ENCODE measurements around the gene KRTAP5-9.
"Not testable (repeated sequence)": the region's sequence is repeated elsewhere in the genome, so short reads cannot be mapped to it uniquely, and the experiment has no call there.

Gene KRTAP5-9, protein sequence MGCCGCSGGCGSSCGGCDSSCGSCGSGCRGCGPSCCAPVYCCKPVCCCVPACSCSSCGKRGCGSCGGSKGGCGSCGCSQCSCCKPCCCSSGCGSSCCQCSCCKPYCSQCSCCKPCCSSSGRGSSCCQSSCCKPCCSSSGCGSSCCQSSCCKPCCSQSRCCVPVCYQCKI
- total RNA-seq, result 0 to 0.13 (median 0) reads per million in 18 experiments

DNA sequence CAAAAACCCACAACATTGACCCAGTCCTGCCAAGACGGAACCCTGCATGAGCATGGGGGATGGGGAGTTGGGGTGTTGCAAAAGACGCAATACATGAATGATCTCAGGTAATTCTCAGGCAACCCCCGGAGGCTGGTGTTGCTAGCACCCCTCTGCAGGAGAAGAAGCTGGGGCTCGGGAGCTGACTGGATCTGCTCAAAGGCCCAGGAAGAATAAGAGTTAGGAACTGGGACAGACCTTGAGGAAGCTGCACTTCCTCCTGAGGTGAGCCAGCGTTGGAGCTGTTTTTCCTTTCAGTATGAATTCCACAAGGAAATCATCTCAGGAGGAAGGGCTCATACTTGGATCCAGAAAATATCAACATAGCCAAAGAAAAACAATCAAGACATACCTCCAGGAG lies at the start of gene KRTAP5-9:
Gene KRTAP5-9, plus strand, starts transcription at position 301 of the 400 bp plus-strand sequence. CDS start 238 bp downstream, outside the sequence.
- no peak for DNase-seq

DNA sequence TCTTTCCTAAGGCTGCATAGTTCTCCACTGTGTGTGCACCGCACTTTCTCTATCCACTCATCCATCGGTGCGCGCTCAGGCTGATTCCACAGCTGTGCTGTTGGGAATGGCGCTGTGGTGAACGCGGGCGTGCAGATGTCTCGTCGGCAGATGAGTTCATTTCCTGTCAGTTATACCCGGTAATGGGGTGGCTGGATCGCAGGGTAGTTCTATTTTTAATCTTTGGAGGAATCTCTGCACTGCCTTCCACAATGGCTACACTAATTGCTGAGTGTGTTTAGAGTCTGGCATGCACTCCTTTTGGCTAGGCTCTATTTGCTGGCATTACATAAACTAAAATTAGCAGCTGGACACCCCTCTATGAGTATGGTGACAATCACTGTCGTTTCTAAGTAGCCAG lies 49.1 kb upstream of the KRTAP5-9 start:
- DNase-seq, result no peak

DNA sequence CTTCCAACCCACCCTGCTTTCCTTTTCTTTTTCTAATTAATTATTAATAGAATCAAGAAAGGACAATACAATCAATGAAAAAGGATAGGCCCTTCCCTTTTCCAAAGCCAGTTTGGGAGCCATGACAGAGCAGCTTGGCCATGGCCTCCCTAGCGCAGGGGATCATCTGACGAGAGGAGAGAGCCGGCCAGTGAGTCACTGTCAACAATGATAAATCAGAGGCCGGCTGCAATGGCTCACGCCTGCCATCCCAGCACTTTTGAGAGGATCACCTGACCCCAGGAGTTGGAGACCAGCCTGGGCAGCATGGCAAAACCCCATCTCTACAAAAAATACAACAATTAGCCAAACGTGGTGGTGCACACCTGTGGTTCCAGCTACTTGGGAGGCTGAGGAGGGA lies 48.7 kb upstream of the KRTAP5-9 start:
- DNase-seq, result no peak

DNA sequence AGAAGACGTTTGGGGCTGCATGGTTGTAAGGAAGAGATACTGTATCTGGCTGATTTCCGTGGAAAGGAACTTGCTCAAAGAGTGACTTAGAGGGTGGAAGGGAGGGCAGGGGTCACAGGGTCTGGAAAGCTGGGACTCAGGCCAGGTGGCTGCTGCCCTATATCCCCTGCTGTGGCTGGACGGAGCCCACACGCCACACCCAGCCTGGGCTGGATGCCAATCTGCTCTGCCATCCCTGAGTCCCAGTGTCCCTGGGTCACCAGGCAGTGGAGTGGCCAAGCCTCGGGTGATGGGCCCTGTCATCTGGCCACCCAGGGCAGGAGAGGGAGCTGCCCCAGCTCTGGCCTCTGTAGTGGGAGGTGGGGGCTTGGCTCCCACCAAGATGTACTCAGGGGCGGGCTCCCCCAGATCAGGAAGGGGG lies 47.6 kb upstream of the KRTAP5-9 start:
- DNase-seq, result no peak

DNA sequence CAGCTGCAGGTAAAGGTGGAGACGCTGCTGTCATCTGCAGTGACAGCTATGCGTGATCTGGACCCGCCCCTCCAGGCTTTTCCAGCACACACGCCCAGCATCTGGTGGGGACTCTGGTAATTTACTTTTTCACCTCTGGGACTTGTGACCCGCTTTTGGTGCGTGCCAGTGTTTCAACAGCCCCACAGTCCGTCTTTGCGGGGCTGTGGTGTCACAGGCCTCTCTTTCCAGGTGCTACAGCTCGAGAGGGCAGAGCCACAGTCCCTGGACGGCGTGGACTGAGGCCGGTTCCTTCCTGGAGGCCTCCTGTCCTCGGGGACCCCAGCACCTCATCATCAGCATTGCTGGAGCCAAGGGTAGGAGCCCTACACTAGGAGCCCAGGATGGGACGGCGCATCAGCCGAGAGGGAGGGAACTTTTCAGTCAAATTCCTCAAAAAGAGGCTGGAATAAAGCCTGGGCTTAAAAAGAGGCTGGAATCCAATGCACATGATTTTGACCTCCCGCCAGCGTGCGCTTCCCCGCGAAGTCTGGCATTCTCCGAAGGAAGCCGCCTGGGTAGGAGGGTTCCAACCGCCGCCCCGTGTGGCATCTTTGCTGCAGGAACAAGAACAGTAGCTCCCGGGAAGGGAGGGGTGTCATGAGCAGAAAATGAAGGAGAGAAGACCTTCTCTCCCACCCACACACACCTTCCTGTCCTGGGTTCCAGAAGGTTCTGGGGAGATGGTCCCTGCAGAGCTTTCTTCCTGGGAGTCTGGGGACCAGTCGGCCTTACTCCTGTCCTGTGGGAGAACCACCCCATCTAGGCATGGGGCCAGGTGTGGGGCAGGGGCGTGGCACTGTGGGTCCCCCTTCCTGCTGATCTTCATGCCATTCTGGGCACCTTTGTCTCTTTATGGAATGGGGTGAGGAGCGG lies 46.9 kb upstream of the KRTAP5-9 start:
- no peak for DNase-seq

DNA sequence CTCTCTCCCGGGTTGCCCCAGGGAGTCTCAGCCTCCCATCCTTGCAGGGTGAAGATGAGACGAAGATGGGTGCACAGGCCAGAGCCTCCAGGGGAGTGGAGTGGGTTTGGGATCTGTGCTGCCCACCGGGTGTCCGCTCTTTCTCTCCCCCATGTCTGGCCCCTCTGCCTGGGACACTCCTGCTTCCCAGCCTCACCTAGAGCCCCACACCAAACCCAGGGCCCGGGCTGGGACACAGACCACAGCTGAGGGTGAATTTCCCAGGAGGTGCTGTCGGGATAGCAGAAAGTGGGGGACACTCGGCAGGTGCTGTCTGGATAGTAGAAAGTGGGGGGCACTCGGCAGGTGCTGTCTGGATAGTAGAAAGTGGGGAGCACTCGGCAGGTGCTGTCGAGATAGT lies 46.2 kb upstream of the KRTAP5-9 start:
- no peak for DNase-seq

DNA sequence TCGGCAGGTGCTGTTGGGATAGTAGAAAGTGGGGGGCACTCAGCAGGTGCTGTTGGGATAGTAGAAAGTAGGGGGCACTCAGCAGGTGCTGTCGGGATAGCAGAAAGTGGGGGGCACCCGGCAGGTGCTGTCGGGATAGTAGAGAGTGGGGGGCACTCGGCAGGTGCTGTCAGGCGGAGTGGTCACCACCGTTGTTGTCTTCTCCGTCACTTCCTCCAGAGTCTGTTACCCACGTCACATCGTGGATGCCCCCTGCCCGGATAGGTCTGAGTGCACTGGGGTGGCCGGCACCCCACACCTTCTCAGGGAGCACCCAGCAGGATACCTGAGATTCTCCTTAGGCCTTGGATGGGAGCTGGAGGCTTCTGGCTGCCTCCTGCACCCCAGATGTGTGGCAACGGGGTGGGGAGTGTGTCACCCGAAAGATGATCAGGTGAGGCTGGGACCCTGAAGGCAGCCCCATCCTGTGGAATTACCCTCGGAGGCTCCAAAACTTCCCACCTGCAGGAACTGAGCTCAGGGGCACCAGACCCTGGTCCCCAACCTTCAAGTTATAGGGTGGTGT lies 45.3 kb upstream of the KRTAP5-9 start:
- DNase-seq, result no peak

DNA sequence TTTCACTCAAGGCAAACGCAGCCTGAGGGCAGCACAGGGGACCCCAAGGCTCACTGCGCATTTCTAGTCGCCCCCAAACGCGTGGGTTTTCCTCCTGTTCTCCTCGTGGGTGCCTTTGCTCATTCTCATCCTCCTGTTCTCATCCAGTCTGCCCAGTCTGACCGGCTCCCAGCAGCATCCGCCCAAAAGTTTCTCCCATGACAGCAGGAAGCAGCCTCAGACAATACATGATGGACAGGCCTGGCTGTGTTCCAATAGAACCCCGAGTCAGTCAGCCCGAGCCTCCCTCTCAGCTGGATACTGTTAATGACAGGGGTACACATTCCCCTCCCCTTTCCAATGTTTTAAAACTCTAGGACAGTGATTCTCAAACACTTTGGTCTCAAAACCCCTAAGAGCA lies 43.7 kb upstream of the KRTAP5-9 start:
- no peak for DNase-seq

DNA sequence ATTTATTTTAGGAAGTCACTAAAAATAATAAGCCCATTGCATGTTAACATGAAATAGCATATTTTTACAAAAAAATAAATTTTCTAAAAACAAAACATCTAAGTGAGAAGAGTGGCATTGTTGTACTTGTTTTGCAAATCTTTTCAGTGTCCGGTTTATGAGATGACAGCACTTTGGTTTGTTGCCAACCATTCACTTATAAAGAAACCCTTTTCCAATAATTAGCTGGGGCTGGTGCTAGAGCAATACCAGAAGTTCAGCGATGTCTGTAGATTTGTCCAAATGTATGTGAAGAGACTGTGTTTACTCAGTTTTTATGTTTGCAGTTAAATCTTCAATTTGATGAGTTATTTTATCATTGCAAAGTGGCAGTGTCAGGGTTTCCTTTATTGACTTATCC lies 43.2 kb upstream of the KRTAP5-9 start:
- no peak for DNase-seq

DNA sequence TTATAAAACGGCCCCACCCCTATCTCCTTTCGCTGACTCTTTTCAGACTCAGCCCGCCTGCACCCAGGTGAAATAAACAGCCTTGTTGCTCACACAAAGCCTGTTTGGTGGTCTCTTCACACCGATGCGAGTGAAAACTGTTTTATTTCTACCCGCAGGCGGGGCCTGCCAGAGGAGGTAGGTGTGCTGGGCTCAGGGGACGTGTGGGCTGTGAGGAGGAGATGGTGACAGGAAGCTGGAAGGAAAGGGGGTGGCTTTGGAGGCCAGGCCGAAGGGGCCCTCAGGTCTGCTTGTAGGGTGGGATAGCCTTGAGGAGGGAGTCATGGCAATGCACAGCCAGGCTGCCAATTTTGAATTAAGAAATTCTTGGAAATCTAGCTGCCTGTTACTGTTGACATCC lies 42.4 kb upstream of the KRTAP5-9 start:
- DNase-seq, result no peak

DNA sequence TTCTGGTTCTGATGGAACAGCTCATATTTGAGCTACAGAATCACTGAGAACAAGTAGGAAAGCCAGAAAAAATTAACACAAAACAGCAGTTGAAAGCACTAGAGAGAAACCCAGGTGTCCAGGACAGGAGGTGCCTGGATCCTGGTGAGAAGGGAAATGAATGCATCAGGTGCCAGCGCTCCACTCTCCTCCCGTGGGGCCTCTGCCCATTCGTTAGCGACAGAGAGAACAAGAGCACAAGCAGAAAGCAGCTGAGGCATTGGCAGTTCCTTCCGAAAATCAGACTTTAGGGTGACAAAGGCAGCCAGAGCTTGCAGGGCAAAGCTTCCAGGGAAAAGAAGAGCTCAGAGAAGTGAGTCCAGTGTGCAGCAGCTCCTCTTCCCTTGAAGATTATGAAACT lies 41.1 kb upstream of the KRTAP5-9 start:
- DNase-seq, result no peak

DNA sequence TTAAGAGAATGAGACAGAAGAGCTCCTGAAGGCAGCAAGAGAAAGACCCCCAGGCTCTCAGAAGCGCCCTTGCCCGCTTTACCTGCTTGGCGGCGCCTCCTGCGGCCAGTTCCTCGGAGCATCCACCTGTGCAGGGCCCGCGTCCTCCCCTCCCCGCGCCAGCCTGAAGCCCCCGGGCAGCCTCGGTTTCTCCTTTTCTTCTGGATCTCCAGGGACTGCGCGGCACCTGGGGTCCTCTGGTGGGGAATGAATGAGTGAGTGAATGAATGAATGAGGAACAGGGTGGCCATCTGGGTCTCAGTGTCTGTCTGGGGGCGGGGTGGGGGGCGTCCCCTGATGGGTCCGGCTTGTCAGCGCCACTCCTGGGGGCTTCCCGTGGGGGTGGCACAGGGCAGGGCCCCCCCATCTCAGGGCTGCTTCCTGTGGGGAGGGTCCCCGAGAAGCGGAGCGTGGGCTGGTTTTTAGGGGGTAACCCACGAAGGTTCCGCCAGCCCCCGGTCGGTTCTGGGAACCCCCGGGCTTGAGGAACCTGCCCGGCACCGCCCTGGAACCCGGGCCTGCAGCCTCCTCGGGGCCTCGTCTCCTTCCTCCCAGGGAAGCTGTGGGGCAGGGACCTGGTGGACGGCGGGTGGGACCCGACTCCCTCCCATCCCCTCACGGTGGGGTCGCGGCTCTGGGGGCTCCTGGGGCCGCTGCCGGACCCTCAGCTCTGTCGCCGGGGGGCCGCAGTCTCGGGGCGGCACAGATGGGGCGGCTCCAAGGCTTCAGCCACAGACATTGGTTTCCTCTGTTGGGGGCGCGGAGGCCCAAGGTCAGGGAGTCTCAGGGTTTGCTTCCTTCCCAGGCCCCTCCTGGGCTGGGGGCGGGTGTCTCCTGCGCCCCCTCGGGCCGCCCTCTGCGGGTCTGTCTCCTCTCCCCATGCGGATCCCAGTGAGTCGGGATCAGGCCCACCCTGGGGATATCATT lies 29.4 kb upstream of the KRTAP5-9 start:
- no peak for DNase-seq

DNA sequence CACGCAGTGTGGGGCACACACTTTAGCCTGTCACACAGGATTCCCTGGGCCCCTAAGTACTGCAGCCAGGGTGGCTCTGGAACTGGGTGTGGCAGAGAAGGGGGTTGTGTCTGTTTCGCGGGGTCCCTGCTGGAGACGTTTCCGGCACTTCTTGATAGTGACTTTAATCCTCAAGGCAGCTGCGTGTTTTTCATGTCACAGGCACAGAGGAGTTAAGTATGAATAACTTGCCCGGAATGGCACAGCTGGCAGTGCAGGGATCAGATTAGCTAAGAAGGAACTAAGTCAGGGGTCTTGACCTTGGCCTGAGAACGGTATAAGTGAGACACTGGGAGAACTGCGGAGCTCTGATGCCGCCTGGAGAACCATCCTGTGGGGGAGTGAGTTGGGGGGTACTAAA lies 28.7 kb upstream of the KRTAP5-9 start:
- DNase-seq, result no peak

DNA sequence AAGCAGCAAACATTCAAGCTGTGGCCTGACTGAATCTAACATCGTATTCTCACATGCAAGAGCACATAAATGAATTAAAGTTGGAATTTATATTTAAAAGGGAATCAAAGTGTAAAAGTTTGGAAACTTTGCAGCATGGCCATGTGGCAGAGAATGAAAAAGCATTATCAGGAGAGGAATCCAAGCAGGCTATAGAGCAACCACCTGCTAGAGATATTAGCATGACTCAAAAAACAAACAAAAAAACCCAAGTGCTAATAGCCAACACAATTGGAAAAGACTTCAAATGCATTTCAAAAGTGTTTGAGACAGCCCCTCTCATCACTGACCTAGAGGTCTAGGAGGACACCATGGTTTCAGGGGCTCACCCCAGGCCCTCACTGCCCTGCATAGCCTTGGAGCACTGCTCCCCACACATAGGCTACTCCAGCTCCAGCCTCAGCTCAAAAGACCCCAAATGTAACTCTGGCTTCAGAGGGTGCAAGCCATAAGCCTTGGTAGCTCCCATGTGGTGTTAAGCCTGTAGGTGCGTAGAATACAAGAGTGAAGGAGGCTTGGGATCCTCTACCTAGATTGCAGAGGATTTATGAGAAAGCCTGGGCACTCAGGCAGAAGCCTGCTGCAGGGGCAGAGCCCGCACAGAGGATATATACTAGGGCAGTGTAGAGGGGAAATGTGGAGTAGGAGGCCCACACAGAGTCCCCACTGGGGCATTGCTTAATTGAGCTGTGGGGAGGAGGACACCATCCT lies 22.9 kb upstream of the KRTAP5-9 start:
- no peak for DNase-seq

DNA sequence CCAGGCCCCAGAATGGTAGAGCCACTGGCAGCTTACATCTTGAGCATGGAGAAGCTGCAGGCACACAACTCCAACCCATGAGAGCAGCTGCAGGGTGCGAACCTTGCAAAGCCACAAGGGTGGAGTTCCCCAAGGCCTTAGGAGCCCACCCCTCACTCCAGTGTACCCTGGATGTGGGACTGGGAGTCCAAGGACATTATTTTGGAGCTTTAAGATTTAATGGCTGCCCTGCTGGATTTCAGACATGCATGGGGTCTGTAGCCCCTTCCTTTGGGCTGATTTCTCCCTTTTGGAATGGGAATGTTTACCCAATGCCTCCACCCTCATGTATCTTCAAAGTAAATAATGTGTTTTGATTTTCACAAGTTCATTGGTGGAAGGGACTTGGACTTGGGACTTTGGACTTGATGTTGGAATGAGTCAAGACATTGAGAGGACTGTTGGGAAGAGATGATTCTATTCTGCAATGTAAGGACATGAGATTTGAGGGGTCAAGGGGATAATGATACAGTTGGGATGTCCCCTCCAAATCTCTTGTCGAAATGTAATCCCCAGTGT lies 22.2 kb upstream of the KRTAP5-9 start:
- no peak for DNase-seq

DNA sequence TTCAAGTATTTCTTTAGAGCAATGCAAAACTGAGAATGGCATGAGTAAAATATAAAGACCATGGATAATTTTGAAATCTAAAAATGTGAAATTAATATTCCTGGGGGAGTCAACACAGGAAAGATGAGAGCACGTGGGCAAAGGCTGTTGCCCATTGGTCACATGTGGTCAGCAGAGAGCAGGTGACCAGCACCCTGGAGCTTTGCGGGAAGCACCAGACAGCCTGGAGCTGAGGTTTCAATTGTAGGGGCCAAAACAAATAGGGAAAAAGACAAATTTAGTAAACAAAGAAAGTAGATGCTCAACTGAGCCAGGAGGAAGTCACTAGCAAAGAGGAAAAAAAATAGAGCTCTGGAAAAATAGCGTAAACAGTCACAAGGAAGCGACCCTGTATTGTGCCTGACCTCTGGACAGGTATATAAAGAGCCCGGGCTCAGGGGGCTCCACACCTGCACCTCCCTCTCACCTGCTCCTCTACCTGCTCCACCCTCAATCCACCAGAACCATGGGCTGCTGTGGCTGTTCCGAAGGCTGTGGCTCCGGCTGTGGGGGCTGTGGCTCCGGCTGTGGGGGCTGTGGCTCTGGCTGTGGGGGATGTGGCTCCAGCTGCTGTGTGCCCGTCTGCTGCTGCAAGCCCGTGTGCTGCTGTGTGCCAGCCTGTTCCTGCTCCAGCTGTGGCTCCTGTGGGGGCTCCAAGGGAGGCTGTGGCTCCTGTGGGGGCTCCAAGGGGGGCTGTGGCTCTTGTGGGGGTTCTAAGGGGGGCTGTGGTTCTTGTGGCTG lies 21.2 kb upstream of the KRTAP5-9 start, which contains the start of gene KRTAP5-7:
Gene KRTAP5-7, plus strand, starts transcription at position 472 of the 780 bp plus-strand sequence. Its CDS starts 34 bp downstream, at position 506.
- not testable (repeated sequence) for DNase-seq

DNA sequence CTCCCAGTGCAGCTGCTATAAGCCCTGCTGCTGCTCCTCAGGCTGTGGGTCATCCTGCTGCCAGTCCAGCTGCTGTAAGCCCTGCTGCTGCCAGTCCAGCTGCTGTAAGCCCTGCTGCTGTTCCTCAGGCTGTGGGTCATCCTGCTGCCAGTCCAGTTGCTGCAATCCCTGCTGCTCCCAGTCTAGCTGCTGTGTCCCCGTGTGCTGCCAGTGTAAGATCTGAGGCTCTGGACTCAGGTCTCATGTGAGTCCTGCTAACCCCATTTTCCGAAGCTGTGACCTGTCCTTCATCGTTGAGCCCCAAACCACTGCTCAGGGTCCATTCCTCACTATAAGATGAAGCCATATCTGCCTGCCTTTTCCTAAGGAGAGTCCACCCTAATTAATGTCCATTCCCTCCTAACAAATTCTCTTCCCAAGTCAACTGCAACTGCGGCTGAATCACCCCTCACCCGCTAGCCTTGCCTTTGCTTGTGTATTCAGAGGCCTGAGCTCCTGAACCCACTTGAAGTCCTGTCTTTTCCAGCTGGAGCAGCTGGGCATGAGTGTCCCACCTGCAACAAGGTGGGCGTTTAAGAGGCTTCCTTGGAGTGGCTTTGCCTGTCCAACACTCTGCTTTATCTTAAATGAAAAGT lies 20.5 kb upstream of the KRTAP5-9 start:
- DNase-seq, result no peak

DNA sequence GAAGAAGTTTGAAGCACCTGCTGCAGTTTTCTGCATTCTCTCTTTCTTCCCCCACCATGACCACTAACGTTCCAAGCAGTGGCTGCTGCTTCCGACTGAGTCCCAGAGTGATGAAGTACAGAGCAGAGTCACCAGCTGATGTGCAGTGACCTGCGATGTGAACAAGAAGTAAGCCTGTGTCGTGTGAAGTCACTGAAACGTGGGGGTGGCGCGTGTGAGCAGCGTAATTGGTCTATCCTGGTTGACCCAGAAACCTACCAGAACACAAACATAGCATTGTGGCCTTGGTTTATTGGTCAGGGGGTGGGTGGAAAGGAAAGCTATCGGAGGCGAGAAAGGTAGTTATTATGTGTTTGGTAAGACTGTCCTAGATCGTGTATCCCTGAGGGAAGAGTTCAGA lies 17.6 kb upstream of the KRTAP5-9 start:
- DNase-seq, result no peak

DNA sequence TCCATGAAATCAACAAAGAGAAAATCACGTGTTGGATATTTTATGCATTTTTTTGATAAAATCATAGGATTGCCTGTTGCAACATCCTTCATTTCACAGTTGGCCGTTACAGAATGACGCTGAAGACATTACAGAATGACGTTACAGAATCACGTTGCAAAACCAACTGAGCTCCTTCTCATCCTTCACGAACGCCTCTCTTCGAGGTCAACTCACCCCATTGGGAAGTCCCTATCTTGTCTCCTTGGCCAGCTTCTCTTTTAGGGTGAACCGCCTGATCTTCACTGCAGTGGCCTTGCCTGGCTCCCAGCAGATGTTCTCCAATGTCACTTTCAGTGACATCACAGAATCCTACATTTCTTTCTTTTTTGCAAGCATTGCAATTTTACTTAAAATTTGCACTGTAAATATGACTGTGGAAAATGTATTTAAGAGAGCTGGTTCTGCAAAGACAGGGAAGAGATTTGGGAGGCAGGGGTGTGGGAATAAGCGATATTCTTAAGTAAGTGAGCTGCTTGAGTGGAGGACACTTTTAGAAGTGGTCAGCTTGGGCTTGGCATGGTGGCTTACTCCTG lies 16.1 kb upstream of the KRTAP5-9 start:
- DNase-seq, result peak; percentile 77 to 84
